ENCODE measurements around the gene CNOT4. TPM values are rescaled to one million over a fixed set of nuclear protein-coding genes. Genes with fewer than 3 reads are reported as not detected.
"Not testable (repeated sequence)": the region's sequence is repeated elsewhere in the genome, so short reads cannot be mapped to it uniquely, and the experiment has no call there.

Gene CNOT4
- polyA plus RNA-seq, 4 donors, result 28.8 to 41.4 (median 36.0) TPM

DNA sequence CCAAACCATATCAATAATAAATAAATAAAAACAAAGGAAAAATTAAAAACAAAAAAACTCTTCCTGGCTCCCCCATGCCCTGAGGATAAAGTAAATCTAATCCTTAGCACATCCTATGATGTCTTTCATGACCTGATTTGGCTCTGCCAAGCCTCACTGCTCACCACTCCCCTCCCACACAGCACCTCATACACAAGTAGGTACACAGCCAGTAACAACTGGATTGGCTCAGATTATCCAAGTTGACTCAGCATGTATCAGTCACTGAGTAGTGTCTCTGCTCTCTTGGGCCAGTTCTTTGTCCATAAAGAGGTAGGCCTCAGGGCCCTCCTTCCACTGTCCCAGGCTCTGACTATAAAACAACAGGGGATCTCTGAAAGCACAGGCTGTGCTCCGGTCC, 176.7 kb downstream of the CNOT4 start:
- DNase-seq (ENCODE audit: low read depth in 4 of 4, low spot score in 3 of 4), result no peak

DNA sequence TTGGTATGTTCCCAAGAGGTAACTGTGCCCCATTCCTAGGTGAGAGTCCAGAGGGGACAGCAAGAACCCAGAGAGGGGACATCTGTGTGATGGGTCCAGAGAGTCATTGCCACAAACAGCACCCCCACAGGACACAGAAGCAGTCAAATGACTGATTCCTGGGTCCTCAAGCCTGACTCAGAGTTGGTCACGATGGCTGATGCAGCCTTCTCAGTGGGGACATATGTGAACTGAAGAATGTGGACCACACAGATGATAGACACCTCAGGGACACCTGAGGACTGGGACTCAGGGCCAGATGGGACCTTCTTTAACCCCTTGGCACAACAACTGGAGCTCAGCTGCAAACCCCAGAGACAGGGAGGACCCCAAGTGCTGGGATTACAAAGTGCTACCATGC, 179.8 kb downstream of the CNOT4 start:
- no peak for DNase-seq (ENCODE audit: low read depth in 4 of 4, low spot score in 3 of 4)

DNA sequence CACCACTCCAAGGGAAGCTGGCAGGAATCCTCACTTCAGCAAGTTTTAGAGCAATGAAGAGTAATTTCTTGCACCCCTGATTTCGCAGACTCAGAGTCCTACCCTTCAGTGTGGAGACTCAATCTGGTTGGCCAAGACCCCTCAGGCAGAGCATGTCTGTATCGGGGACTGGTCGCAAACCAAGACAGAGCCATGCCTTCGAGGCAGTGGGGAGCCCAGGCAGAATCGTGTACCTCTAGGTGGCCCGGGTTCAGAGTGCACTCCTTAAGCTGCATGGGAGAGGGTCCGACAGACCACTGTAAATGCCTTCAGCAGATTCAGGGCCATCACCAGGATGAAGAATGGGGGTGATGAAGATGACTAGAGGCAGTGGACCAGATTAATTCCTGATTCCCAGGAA, 181.4 kb downstream of the CNOT4 start:
- no peak for DNase-seq (ENCODE audit: low read depth in 4 of 4, low spot score in 3 of 4)

DNA sequence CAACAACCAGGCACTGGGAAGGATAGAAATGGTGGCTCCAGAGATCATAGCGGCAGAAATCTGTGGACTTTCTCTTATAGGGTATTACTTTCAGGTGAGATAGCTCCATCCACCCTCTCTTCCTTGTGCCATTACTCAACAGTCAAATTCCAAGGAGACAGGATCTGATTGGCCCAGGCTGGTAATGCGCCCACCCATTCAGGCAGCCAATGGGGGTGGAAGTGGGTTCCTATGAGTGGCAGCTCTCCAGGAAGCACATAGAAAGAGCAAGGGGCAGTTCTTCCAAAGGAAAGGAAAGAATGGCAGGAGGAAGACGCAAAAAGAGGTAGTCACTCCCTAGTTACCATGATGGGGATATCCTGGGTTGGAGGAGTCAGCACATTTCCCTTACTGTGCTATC, 181.8 kb downstream of the CNOT4 start:
- DNase-seq (ENCODE audit: low read depth in 4 of 4, low spot score in 3 of 4), result no peak

DNA sequence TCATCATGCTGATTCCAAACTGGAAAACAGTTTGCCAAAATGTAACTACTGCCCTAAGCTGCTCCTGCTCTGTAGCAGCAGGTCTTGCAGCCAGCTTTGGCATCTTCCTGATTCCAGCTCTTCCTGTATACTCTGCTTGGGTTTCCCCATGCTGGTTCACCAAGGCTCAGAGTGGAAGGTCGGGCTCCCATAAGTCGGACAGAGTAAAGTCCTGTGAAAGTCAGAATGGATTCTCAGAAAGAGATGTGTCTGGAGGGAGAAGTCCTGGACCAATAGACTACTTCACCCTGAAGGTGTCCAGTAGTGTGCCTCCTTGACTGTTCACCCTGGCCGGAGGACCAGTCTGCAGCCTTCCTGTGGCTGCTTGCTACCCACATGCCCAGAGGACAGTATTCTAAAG, 182.4 kb downstream of the CNOT4 start:
- no peak for DNase-seq (ENCODE audit: low read depth in 4 of 4, low spot score in 3 of 4)

DNA sequence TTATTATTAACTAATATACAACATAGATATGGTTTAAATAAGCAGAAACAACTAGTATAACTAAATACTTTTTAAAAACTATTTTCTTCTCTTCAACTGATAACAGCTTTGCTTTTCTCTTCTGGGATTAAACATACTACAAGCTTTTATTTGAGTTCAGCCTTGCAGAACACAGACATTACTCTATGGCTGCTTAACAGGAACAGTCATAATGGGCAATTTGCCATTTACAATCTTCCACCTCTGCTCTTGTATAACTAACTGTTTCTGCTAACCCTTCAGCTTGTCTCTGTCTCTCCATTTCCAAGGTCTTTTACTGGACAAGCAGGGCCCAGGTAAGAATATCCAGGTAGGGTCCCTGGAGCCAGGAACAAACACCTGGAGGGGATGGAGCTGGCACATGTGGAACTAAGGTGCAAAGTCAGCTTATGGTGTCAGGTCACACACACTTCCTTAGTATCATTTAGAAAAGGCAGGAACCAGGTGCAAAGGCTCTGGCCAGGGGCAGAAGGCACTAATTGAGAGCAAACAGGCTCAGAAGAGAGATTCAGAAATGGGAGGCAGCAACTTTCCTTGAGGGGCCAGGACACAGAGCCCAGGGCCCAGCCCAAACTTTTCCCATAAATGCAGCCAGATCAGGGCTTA, 183.1 kb downstream of the CNOT4 start:
- no peak for DNase-seq (ENCODE audit: low read depth in 4 of 4, low spot score in 3 of 4)

DNA sequence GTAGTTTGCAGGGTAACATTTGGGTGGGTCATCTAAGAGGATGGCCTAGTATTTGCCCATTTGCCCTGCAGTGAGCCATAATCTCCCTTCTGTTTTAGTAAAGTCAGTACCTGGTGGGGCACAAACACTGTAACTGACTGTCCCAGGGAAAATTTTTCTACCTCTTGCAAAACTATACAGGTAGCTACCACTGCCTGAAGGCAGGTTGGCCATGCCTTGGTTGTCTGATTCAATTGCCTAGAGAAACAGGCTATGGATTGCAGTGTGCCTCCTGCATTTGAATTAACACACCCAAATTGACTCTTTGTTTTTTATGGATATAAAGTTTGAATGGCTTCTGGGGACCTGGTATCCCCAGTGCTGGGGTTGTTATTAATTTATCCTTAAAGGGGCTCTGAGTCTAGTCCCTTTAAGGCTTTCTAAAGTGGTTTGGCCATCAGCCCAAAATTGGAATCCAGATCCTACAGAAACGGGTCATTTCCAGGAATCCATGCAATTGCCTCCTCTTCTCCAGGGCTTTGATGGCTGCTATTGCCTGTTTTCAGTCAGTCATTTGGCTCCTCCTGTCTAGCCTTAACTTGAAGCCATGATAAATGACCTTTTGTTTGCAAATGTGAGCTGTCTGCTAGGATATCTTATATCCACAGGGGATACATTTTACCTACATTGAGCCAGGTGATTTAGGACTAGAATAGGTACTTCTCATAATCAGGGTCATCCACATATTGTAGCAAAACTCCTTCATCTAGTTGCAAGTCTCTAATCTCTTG, 187.1 kb downstream of the CNOT4 start:
- no peak for DNase-seq (ENCODE audit: low read depth in 4 of 4, low spot score in 3 of 4)

DNA sequence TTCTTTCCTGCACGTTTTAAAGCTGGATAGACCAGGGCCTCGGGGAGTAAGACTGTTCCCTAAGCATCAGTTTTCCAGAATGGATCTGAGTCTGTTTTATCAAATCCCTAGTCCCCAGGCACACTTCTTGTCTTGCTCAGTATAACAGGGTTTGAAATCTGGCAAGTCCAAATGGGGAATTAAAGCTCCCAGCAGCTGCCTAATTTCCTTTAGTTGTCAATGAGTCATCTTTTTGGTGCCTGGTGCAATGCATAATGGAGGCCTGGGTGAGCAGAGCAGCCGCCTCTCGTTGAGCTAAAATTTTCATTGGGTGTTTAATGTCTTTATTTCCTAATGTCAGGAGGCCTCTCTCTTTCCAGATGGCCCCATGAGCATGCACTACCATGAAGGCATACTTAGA, 188.3 kb downstream of the CNOT4 start:
- DNase-seq (ENCODE audit: low read depth in 4 of 4, low spot score in 3 of 4), result no peak

DNA sequence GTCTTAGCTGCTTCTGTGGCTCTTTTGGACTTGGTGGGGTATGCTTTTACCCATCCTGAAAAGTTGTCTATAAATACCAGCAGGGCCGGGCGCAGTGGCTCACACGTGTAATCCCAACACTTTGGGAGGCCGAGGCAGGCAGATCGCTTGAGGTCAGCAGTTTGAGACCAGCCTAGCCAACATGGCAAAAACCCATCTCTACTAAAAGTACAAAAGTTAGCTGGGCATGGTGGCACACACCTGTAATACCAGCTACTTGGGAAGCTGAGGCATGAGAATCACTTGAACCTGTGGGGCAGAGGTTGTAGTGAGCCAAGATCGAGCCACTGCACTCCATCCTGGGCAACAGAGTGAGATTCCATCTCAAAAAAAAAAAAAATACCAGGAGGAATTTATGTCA, 188.9 kb downstream of the CNOT4 start:
- not testable (repeated sequence) for DNase-seq (ENCODE audit: low read depth in 4 of 4, low spot score in 3 of 4)

DNA sequence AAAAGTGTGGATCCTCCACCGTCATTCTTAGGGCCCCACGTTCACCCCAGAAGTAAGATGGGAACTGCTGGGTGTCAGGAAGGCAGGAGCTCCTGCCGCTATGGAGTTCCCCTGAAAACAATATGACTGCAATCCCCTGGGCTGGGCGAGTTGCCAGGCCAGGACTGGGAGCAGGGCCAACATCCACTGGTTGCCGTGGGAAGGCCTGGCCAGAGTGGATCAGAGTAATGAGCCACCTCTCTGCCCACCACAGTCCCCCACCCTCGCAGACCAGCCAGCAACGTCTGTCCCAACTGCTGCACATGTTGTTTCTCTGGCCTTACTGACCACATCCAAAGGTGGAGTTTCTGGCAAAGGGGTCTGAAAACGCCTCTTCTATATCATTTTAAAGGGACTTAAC, 189.6 kb downstream of the CNOT4 start:
- DNase-seq (ENCODE audit: low read depth in 4 of 4, low spot score in 3 of 4), result no peak

DNA sequence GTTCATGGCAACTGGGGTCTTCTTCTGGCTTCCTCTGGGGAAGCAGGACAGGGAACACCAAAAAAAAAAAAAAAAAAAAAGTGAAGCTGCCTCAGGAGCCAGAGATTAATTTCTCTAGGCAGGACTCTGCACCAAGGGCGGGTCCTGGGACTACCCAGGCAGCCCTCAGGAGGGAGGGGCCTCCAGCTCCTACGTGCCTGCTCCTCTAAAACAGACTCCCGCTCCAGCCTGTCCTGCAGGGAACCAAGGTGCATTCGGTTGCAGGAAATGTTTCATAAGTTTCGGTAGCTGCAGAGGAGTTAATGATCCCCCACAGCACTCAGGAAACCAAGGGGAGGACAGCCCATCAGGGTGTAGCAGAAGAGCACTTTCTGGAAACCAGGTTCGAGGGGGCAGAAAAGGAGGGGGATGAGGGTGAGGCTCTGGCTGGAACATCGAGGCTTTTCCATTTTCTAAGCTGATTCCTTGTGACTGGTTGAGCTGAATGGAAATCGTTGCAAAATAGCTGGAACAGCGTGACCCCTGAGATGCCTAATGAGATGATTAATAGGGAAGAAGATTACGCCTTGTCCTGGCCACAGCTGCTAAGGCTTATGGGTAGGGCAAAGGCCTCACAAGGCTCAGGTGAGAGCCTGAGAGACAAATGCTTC, 192.1 kb downstream of the CNOT4 start:
- DNase-seq (ENCODE audit: low read depth in 4 of 4, low spot score in 3 of 4), result no peak

DNA sequence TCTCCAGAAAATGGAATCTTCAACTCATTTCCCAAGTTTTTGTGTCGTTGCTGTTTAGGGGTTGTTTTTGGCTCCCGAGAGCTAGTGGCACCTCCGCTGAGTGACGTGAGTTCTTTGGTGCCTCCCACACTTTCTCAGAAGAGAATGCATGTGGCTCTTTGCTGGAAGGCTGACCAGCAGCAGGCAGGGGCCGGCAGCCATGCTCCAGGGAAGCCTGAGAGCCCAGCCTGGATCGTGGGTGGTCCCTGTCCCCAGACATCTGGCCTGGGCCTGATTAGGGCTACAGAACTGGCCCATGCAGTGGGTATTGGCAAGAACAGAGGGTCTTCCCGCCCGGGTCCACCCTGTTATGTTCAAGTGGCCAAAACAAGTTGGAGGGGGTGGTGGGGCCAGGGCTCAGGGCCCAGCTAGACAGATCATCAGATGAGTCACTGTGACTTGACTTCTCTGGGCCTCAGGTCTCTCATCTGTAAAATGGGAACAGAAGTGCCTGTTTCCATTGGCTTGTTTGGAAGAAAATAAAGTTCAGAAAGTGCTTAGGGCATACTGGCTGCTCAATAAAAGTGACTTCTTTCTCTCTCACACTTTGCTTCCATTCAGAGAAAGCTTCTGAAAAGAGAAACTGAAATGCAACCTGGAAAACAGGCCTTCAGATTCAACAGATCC, 193.1 kb downstream of the CNOT4 start:
- DNase-seq (ENCODE audit: low read depth in 4 of 4, low spot score in 3 of 4), result no peak

DNA sequence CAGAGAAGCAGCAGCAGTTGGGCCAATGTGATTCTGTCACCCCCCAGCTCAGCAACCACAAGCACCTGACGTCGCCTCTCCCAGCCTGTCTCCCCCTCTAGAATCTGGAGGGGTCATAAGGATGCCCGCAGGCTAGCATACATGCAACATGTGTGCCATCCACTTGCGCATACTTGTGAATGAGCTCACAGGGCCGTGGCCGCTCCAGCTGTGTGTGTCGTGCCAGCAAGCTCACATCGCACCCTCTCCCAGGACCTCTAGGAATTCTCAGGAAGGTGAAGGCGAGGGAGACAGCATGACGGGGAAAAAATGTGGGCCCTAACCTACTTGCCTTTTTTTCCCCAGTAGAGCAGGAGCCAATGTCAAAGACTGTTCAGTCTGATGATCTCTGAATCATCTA, 195.9 kb downstream of the CNOT4 start:
- DNase-seq (ENCODE audit: low read depth in 4 of 4, low spot score in 3 of 4), result no peak

Other genes with a start within 250 kb of the CNOT4 start
- gene NUP205, start 47.8 kb upstream of the CNOT4 start, polyA plus RNA-seq (ENCODE audit: insufficient read length in 4 of 4), result 10 to 100 TPM; 62.6 to 68.9 (median 67.9) TPM
- 100 to 1,000 TPM in 1 of 4 donors, 10 to 100 TPM in 3; 78.1 to 101 (median 93.0) TPM for gene STMP1, start 152.4 kb upstream of the CNOT4 start, polyA plus RNA-seq (ENCODE audit: insufficient read length in 4 of 4)
- gene SLC13A4, start 218.1 kb upstream of the CNOT4 start, polyA plus RNA-seq (ENCODE audit: insufficient read length in 4 of 4), result 1 to 10 TPM in 3 of 4 donors, under 1 TPM in 1; 0.84 to 1.8 (median 1.7) TPM
- gene FAM180A, start 238.7 kb upstream of the CNOT4 start, polyA plus RNA-seq (ENCODE audit: insufficient read length in 4 of 4), result under 1 TPM in 1 of 4 donors, not detected in 3; 0.06 TPM

All from right renal pelvis (tissue), 4 donors.